Progenitor cell of endocrine pancreas (in vitro differentiated cells): ENCODE measurements around the gene KLF12. TPM values are rescaled to one million over a fixed set of nuclear protein-coding genes. Genes with fewer than 3 reads are reported as not detected.

Source experiments
- DNase-seq: peaks from one replicate; pipeline ENCODE4 v3.0.0; 2021; ENCODE audit warnings: low spot score; ENCODE audit not compliant: unreplicated experiment
- H3K27ac Mint-ChIP-seq: 2 replicates; pipeline ENCODE4 v1.8.0; 2021; ENCODE audit warnings: mild to moderate bottlenecking, moderate library complexity, mixed read lengths
- H3K27me3 Mint-ChIP-seq: 2 replicates; pipeline ENCODE4 v1.8.0; 2021; ENCODE audit warnings: mixed read lengths
- H3K36me3 Mint-ChIP-seq: 2 replicates; pipeline ENCODE4 v1.8.0; 2022; ENCODE audit warnings: mixed read lengths; ENCODE audit not compliant: insufficient read depth
- H3K4me1 Mint-ChIP-seq: 2 replicates; pipeline ENCODE4 v1.8.0; 2021; ENCODE audit warnings: low read depth, mixed read lengths
- H3K4me3 Mint-ChIP-seq: 2 replicates; pipeline ENCODE4 v1.8.0; 2021; ENCODE audit warnings: low read depth, mild to moderate bottlenecking, moderate library complexity, mixed read lengths
- H3K9me3 Mint-ChIP-seq: 2 replicates; pipeline ENCODE4 v1.8.0; 2021; ENCODE audit warnings: low read depth, mixed read lengths
- CTCF ChIP-seq: fragments of 200-600 bp; sonication (generic); IDR thresholded peaks from one replicate; pipeline ENCODE4 v1.5.0; 2021; ENCODE audit warnings: antibody characterized with exemption, mild to moderate bottlenecking; ENCODE audit not compliant: unreplicated experiment
- total RNA-seq: library from RNA; stranded (reverse); gene quantifications from 2 replicates; pipeline ENCODE4 v1.2.1, GENCODE V29; 2021

Gene KLF12
- total RNA-seq, 1 donor from 2014 or later: 25.4 TPM

- TF ChIP-seq CTCF: no peak
- no peak overlapping the region for H3K27ac Mint-ChIP-seq
- H3K36me3 Mint-ChIP-seq: peaks cover 20% of the 10 kb centered on the region
- no peak for DNase-seq
- no peak overlapping the region for H3K4me3 Mint-ChIP-seq
- H3K4me1 Mint-ChIP-seq: no peaks in the 10 kb centered on the region
- H3K27me3 Mint-ChIP-seq: no peaks in the 10 kb centered on the region
- peaks cover 31% of the 10 kb centered on the region for H3K9me3 Mint-ChIP-seq
These were observed 15.9 kb downstream of the KLF12 start for GRCh38 chr13:74118328-74118727.

DNA sequence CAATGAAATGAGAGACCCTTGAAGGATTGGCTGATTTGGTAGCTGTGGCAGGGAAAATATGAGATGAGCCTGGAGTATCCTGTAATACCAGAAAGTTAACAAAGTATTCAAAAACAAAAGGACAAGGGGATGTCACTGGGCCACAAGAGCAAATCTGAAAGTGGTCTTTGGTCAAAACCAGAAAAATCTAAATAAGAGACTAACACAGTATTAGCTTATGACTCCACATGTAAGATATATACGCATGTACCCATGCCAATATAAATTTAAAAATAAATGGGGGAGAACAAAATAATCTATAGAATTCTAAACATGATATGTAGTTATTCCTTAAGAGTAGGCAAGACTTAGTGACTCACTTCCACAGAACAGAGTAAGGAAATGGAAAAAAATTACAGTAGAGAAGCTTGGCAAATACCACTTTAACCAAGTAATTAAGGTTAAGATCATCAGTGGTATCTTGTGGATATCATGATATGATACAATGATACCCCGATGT, 16.9 kb downstream of the KLF12 start:
- Mint-ChIP-seq H3K36me3 (peaks cover 20% of the 10 kb centered on the region), H3K27me3 (no peaks in the 10 kb centered on the region), H3K27ac (no peak overlapping the region), H3K9me3 (peaks cover 31% of the 10 kb centered on the region), H3K4me3 (no peak overlapping the region), H3K4me1 (peaks cover 4% of the 10 kb centered on the region)
- TF ChIP-seq CTCF: no peak
- no peak for DNase-seq

- Mint-ChIP-seq H3K27me3 (no peaks in the 10 kb centered on the region), H3K36me3 (peaks cover 18% of the 10 kb centered on the region), H3K4me3 (no peak overlapping the region), H3K9me3 (peaks cover 21% of the 10 kb centered on the region), H3K27ac (no peak overlapping the region), H3K4me1 (peaks cover 16% of the 10 kb centered on the region)
- no peak for TF ChIP-seq CTCF
- no peak for DNase-seq
These were observed 19.1 kb downstream of the KLF12 start for GRCh38 chr13:74115133-74115532.

DNA sequence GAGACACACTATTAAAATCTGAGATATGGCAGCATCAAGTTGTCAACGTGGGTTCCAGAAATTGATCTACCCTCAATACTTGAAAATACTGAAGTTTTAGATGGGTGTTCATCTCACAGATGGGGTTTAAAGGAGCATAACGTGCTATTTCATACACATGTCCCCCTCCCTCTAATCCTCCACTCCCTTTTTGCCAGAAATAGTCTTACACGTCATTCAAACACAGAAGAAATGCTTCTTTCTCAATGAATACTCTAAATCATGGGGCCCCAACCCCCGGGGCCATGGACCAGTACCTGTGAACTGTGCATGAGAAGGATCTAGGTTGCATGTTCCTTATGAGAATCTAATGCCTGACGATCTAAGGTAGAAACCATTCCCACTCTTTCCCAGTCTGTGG, 19.6 kb downstream of the KLF12 start:
- H3K27ac Mint-ChIP-seq: no peak overlapping the region
- peaks cover 17% of the 10 kb centered on the region for H3K4me1 Mint-ChIP-seq
- no peak for TF ChIP-seq CTCF
- H3K27me3 Mint-ChIP-seq: no peaks in the 10 kb centered on the region
- no peak for DNase-seq
- H3K9me3 Mint-ChIP-seq: peaks cover 20% of the 10 kb centered on the region
- peaks cover 17% of the 10 kb centered on the region for H3K36me3 Mint-ChIP-seq
- no peak overlapping the region for H3K4me3 Mint-ChIP-seq

DNA sequence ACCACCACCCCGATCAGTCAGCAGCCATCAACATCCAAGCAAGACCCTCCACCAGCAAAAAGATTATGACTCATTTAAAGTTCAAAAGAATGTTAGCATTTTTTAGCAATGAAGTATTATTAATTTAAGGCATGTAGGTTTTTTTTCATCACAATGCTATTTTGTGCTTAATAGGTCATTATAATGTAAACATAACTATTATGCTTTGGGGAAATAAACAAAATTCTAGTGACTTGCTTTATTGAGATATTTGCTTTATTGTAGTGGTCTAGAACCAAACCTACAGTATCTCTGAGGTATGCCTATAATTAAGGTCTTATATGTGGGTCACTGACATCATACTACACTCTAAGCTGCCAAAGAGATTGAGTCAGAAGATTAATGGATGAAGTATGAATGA, 20.0 kb downstream of the KLF12 start:
- TF ChIP-seq CTCF: no peak
- H3K9me3 Mint-ChIP-seq: peaks cover 16% of the 10 kb centered on the region
- H3K36me3 Mint-ChIP-seq: peaks cover 13% of the 10 kb centered on the region
- no peak overlapping the region for H3K4me3 Mint-ChIP-seq
- no peak for DNase-seq
- peaks cover 18% of the 10 kb centered on the region for H3K4me1 Mint-ChIP-seq
- no peaks in the 10 kb centered on the region for H3K27me3 Mint-ChIP-seq
- no peak overlapping the region for H3K27ac Mint-ChIP-seq
